B cell (primary cell): ENCODE data around the gene F2RL3. TPM values are rescaled to one million over a fixed set of nuclear protein-coding genes. Genes with fewer than 3 reads are reported as not detected.

Experiments used
- ATAC-seq: fragments of 200-7000 bp; cut with Tn5 transposase; one replicate; pipeline ENCODE4 v1.10.0; 2021; ENCODE audit warnings: low read depth, mild to moderate bottlenecking, moderate number of reproducible peaks, moderate library complexity
- CTCF ChIA-PET: fragments of 350-600 bp; sonication (Branson Sonifier 250); formaldehyde crosslinking; loops from one replicate; lab custom pipeline; 2021; ENCODE audit warnings: antibody characterized with exemption, inconsistent platforms; lab: Charles Lee
- POLR2A ChIA-PET: fragments of 350-600 bp; sonication (Branson Sonifier 250); formaldehyde crosslinking; loops from one replicate; lab custom pipeline; 2021; ENCODE audit warnings: antibody characterized with exemption; lab: Charles Lee
- DNase-seq: peaks from one replicate; pipeline ENCODE4 v3.0.0; 2013
- H2AFZ ChIP-seq: 2 replicates; pipeline ENCODE4 v1.6.1; 2012; ENCODE audit warnings: mild to moderate bottlenecking, low read depth, low read length; ENCODE audit not compliant: insufficient read depth, poor library complexity, severe bottlenecking
- H3K27ac ChIP-seq, 2 donors: 1 replicate in 1 of 2; 2 replicates in 1 of 2; pipeline ENCODE4 v1.5.1; 2012 to 2013; ENCODE audit warnings: low read length in 2 of 2, mild to moderate bottlenecking in 2 of 2, moderate library complexity in 1 of 2
- H3K27me3 ChIP-seq, 4 experiments: fragments of 200-600 bp in 1 of 4; sonication (generic) in 1 of 4; replicated peaks in 1 of 4; 1 replicate in 2 of 4; 2 replicates in 2 of 4; pipeline versions ENCODE4 v1.6.1 to v1.7.0; 2013 to 2016; ENCODE audit warnings: low read length in 3 of 4, mild to moderate bottlenecking in 2 of 4, mixed read lengths in 1 of 4, moderate library complexity in 1 of 4; ENCODE audit not compliant: insufficient read depth in 4 of 4, control insufficient read depth in 3 of 4; ENCODE audit errors: control extremely low read depth in 1 of 4
- H3K36me3 ChIP-seq, 2 experiments: replicated peaks in 1 of 2; 1 replicate in 1 of 2; 2 replicates in 1 of 2; pipeline versions ENCODE4 v1.6.1 to v1.7.1; 2013; ENCODE audit warnings: low read length in 1 of 2; ENCODE audit not compliant: insufficient read depth in 2 of 2, control insufficient read depth in 1 of 2; ENCODE audit errors: control extremely low read depth in 1 of 2, extremely low read depth in 1 of 2
- H3K4me1 ChIP-seq, 2 donors: fragments of 200-600 bp in 1 of 2; sonication (generic) in 1 of 2; 1 replicate in 1 of 2; 2 replicates in 1 of 2; pipeline versions ENCODE4 v1.5.1 to v1.6.1; 2013 to 2017; ENCODE audit warnings: low read length in 2 of 2; ENCODE audit not compliant: control insufficient read depth in 2 of 2, insufficient read depth in 2 of 2
- H3K4me2 ChIP-seq: replicated peaks from 2 replicates; pipeline ENCODE3; 2012; ENCODE audit warnings: mild to moderate bottlenecking, low read depth, low read length; ENCODE audit not compliant: poor library complexity, severe bottlenecking
- H3K4me3 ChIP-seq, 5 experiments: fragments of 200-600 bp in 1 of 5; sonication (generic) in 1 of 5; 1 replicate in 3 of 5; 2 replicates in 2 of 5; pipeline versions ENCODE4 v1.5.1 to v1.7.0; 2011 to 2016; ENCODE audit warnings: low read length in 4 of 5, mild to moderate bottlenecking in 4 of 5, low read depth in 2 of 5, control low read depth in 1 of 5, moderate library complexity in 1 of 5; ENCODE audit not compliant: insufficient read depth in 1 of 5; ENCODE audit errors: control extremely low read depth in 1 of 5, extremely low read depth in 1 of 5
- H3K79me2 ChIP-seq: fragments of 200-600 bp; sonication (generic); one replicate; pipeline ENCODE4 v1.6.0; 2016; ENCODE audit warnings: low read length; ENCODE audit not compliant: control insufficient read depth, insufficient read depth
- H3K9ac ChIP-seq: fragments of 200-600 bp; sonication (generic); 2 replicates; pipeline ENCODE4 v1.6.1; 2017; ENCODE audit warnings: mild to moderate bottlenecking, low read length, moderate library complexity
- H3K9me3 ChIP-seq, 3 donors: one replicate each; pipeline versions ENCODE4 v1.6.1 to v1.7.1; 2013; ENCODE audit warnings: low read length in 2 of 3; ENCODE audit not compliant: control insufficient read depth in 2 of 3, insufficient read depth in 1 of 3; ENCODE audit errors: control extremely low read depth in 1 of 3
- H4K20me1 ChIP-seq: 2 replicates; pipeline ENCODE4 v1.6.0; 2012; ENCODE audit warnings: mild to moderate bottlenecking, low read length; ENCODE audit not compliant: insufficient read depth, control insufficient read depth, poor library complexity, severe bottlenecking
- H3K27ac Mint-ChIP-seq: one replicate; pipeline ENCODE4 v1.8.0; 2021; ENCODE audit warnings: mixed read lengths
- H3K27me3 Mint-ChIP-seq: one replicate; pipeline ENCODE4 v1.8.0; 2021; ENCODE audit warnings: mixed read lengths
- H3K4me1 Mint-ChIP-seq: one replicate; pipeline ENCODE4 v1.8.0; 2021; ENCODE audit warnings: mixed read lengths
- H3K4me3 Mint-ChIP-seq: one replicate; pipeline ENCODE4 v1.8.0; 2021; ENCODE audit warnings: mixed read lengths
- H3K9me3 Mint-ChIP-seq: one replicate; pipeline ENCODE4 v1.8.0; 2022; ENCODE audit warnings: mixed read lengths; ENCODE audit not compliant: insufficient read depth
- CTCF ChIP-seq: fragments of 200-600 bp; IDR thresholded peaks from one replicate; pipeline ENCODE4 v1.8.0; 2022; ENCODE audit warnings: antibody characterized with exemption, mild to moderate bottlenecking
- EZH2 ChIP-seq: IDR thresholded peaks from 2 replicates; pipeline ENCODE4 v1.6.1; 2012; ENCODE audit warnings: borderline replicate concordance, low read depth, mild to moderate bottlenecking, moderate library complexity, low read length; ENCODE audit not compliant: insufficient read depth, poor library complexity, severe bottlenecking
- WGBS: methylation state at CpG from one replicate; pipeline ENCODE4 v1.1.5; 2013; ENCODE audit warnings: missing lambda C conversion rate; ENCODE audit not compliant: insufficient coverage; 5-methylcytosine and 5-hydroxymethylcytosine counted together
- intact Hi-C: fragments of 100-400 bp; cut with micrococcal nuclease; formaldehyde crosslinking; loops from one replicate; pipeline ENCODE4 v1.10.0; 2022
- polyA plus RNA-seq: library from polyadenylated mRNA; depleted of rRNA; stranded (reverse); fragments of >200 nt; gene quantifications from 2 replicates; pipeline ENCODE4 v1.2.3, GENCODE V29; 2012
- total RNA-seq, 2 donors: library from RNA; stranded (reverse); fragments of 120-200 nt in 1 of 2; gene quantifications; 1 replicate in 1 of 2; 2 replicates in 1 of 2; pipeline versions ENCODE4 v1.2.3 to v1.2.4, GENCODE V29; 2013 to 2022

F2RL3 gene
- total and polyA plus RNA-seq, 2 donors (not counting 1 experiment from before 2014, with no cell fraction given): 0.01 to 1.1 TPM

DNA sequence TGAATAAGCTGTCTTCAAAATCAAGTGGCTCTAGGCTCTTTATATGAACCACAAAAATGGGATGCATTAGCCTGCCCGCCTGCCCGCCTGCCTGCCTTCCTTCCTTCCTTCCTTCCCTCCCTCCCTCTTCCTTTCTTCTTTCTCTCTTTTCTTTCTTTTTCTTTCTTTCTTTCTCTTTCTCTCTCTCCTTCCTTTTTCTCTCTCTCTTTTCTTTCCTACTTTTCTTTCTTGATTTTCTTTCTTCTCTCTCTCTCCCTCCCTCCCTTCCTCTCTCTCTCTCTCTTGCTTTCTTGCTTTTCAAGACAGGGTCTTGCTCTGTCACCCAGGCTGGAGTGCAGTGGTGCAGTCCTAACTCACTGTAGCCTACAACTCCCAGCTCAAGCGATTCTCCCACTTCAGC is 26.9 kb downstream of the F2RL3 start:
- no peak overlapping the region for H3K9ac ChIP-seq
- POLR2A ChIA-PET: no interaction called here
- no peaks in the 10 kb centered on the region for H3K36me3 ChIP-seq
- TF ChIP-seq EZH2 (no peak), CTCF (no peak)
- H4K20me1 ChIP-seq: no peaks in the 10 kb centered on the region
- Mint-ChIP-seq H3K4me1 (no peaks in the 10 kb centered on the region), H3K4me3 (no peak overlapping the region), H3K27ac (no peak overlapping the region), H3K9me3 (peaks cover 21% of the 10 kb centered on the region), H3K27me3 (peaks cover 15% of the 10 kb centered on the region)
- 78% methylated on average over 3 of the region's 3 CpGs for WGBS
- no peaks in the 10 kb centered on the region for H3K79me2 ChIP-seq
- no peak overlapping the region for H2AFZ ChIP-seq
- ATAC-seq: no peak
- H3K4me3 ChIP-seq: no peak overlapping the region
- H3K27me3 ChIP-seq: peaks cover 0 to 9% (median 0%) of the 10 kb centered on the region in 4 experiments
- no peak for DNase-seq
- H3K27ac ChIP-seq: no peak overlapping the region
- intact Hi-C loops: no loop called here
- CTCF ChIA-PET: no interaction called here
- no peak overlapping the region for H3K4me2 ChIP-seq
- H3K4me1 ChIP-seq: no peaks in the 10 kb centered on the region
- peaks cover 1 to 59% (median 26%) of the 10 kb centered on the region in 3 donors for H3K9me3 ChIP-seq

- Mint-ChIP-seq H3K4me3 (no peak overlapping the region), H3K27ac (no peak overlapping the region), H3K9me3 (peaks cover 18% of the 10 kb centered on the region), H3K4me1 (no peaks in the 10 kb centered on the region), H3K27me3 (peaks cover 16% of the 10 kb centered on the region)
- Histone ChIP-seq H3K79me2 (no peaks in the 10 kb centered on the region), H4K20me1 (no peaks in the 10 kb centered on the region), H2AFZ (no peak overlapping the region), H3K36me3 (no peaks in the 10 kb centered on the region), H3K4me2 (no peak overlapping the region), H3K4me1 (no peaks in the 10 kb centered on the region), H3K9ac (no peak overlapping the region), H3K27ac (no peak overlapping the region), H3K9me3 (peaks cover 1 to 49% (median 21%) of the 10 kb centered on the region in 3 donors), H3K27me3 (peaks cover 0 to 9% (median 0%) of the 10 kb centered on the region in 4 experiments), H3K4me3 (no peak overlapping the region)
- 92% methylated on average over 3 of the region's 7 CpGs for WGBS
- DNase-seq: no peak
- ATAC-seq: no peak
- TF ChIP-seq EZH2 (no peak), CTCF (no peak)
- intact Hi-C loops: no loop called here
- POLR2A ChIA-PET: no interaction called here
- CTCF ChIA-PET: no interaction called here
Observed at GRCh38 chr19:16917401-16917800, 28.6 kb downstream of the F2RL3 start.
